ENCODE data around the gene CD300C. TPM values are rescaled to one million over a fixed set of nuclear protein-coding genes. Genes with fewer than 3 reads are reported as not detected.

Gene CD300C
- total and polyA plus RNA-seq, 2 donors (not counting 1 experiment from before 2014, with no cell fraction given) = not detected

GRCh38 chr17:74529243-74529642 lies 16.7 kb downstream of the CD300C start:
- DNase-seq (ENCODE audit: low read depth in 2 of 2) = no peak
- Histone ChIP-seq H4K20me1 (ENCODE audit: control insufficient read depth, extremely low read depth, insufficient read depth, low read length) (no peaks in the 10 kb centered on the region), H3K9ac (ENCODE audit: insufficient read depth, low read length) (no peak overlapping the region), H3K27ac (ENCODE audit: insufficient read depth, low read length) (no peak overlapping the region), H3K4me2 (ENCODE audit: extremely low read depth, insufficient read depth, low read length) (no peak overlapping the region), H3K27me3 (ENCODE audit: control insufficient read depth, insufficient read depth, low read length) (no peaks in the 10 kb centered on the region), H3K79me2 (ENCODE audit: control insufficient read depth, insufficient read depth, low read length) (no peaks in the 10 kb centered on the region), H3K4me1 (ENCODE audit: control insufficient read depth, extremely low read depth, insufficient read depth, low read length) (no peaks in the 10 kb centered on the region), H3K4me3 (replicated peaks in 1 of 4; ENCODE audit: control extremely low read depth in 1 of 4, insufficient read depth in 1 of 4, low read depth in 3 of 4, low read length in 4 of 4) (no peak overlapping the region), H3K36me3 (ENCODE audit: control insufficient read depth, insufficient read depth, low read length) (no peaks in the 10 kb centered on the region), H2AFZ (ENCODE audit: low read length) (no peak overlapping the region), H3K9me3 (ENCODE audit: control insufficient read depth, insufficient read depth, low read depth, low read length) (no peaks in the 10 kb centered on the region)
- TF ChIP-seq EZH2 (IDR thresholded peaks at IDR 0.05; ENCODE audit: low read length, missing control alignments) = no peak
- no peak for TF ChIP-seq CTCF (conservative IDR thresholded peaks at IDR 0.05 in 1 of 2, IDR thresholded peaks at IDR 0.05 in 1 of 2; ENCODE audit: low read depth in 1 of 2, low read length in 2 of 2)

GRCh38 chr17:74528491-74529199 lies 17.3 kb downstream of the CD300C start:
- no peak overlapping the region for H3K27ac ChIP-seq (ENCODE audit: insufficient read depth, low read length)
- no peak overlapping the region for H3K4me3 ChIP-seq (replicated peaks in 1 of 4; ENCODE audit: control extremely low read depth in 1 of 4, insufficient read depth in 1 of 4, low read depth in 3 of 4, low read length in 4 of 4)
- H3K4me1 ChIP-seq (ENCODE audit: control insufficient read depth, extremely low read depth, insufficient read depth, low read length) = no peaks in the 10 kb centered on the region
- DNase-seq (ENCODE audit: low read depth in 2 of 2) = no peak
- no peaks in the 10 kb centered on the region for H3K27me3 ChIP-seq (ENCODE audit: control insufficient read depth, insufficient read depth, low read length)
- no peaks in the 10 kb centered on the region for H4K20me1 ChIP-seq (ENCODE audit: control insufficient read depth, extremely low read depth, insufficient read depth, low read length)
- H3K79me2 ChIP-seq (ENCODE audit: control insufficient read depth, insufficient read depth, low read length) = no peaks in the 10 kb centered on the region
- H3K9ac ChIP-seq (ENCODE audit: insufficient read depth, low read length) = no peak overlapping the region
- H3K4me2 ChIP-seq (ENCODE audit: extremely low read depth, insufficient read depth, low read length) = no peak overlapping the region
- no peaks in the 10 kb centered on the region for H3K9me3 ChIP-seq (ENCODE audit: control insufficient read depth, insufficient read depth, low read depth, low read length)
- no peak overlapping the region for H2AFZ ChIP-seq (ENCODE audit: low read length)
- no peak for TF ChIP-seq CTCF (conservative IDR thresholded peaks at IDR 0.05 in 1 of 2, IDR thresholded peaks at IDR 0.05 in 1 of 2; ENCODE audit: low read depth in 1 of 2, low read length in 2 of 2)
- TF ChIP-seq EZH2 (IDR thresholded peaks at IDR 0.05; ENCODE audit: low read length, missing control alignments) = no peak
- H3K36me3 ChIP-seq (ENCODE audit: control insufficient read depth, insufficient read depth, low read length) = no peaks in the 10 kb centered on the region

- Histone ChIP-seq H3K36me3 (ENCODE audit: control insufficient read depth, insufficient read depth, low read length) (no peaks in the 10 kb centered on the region), H3K4me1 (ENCODE audit: control insufficient read depth, extremely low read depth, insufficient read depth, low read length) (no peaks in the 10 kb centered on the region), H3K27me3 (ENCODE audit: control insufficient read depth, insufficient read depth, low read length) (no peaks in the 10 kb centered on the region), H3K9me3 (ENCODE audit: control insufficient read depth, insufficient read depth, low read depth, low read length) (no peaks in the 10 kb centered on the region), H3K27ac (ENCODE audit: insufficient read depth, low read length) (no peak overlapping the region), H3K9ac (ENCODE audit: insufficient read depth, low read length) (no peak overlapping the region), H3K79me2 (ENCODE audit: control insufficient read depth, insufficient read depth, low read length) (no peaks in the 10 kb centered on the region), H4K20me1 (ENCODE audit: control insufficient read depth, extremely low read depth, insufficient read depth, low read length) (no peaks in the 10 kb centered on the region), H3K4me3 (replicated peaks in 1 of 4; ENCODE audit: control extremely low read depth in 1 of 4, insufficient read depth in 1 of 4, low read depth in 3 of 4, low read length in 4 of 4) (no peak overlapping the region), H2AFZ (ENCODE audit: low read length) (no peak overlapping the region), H3K4me2 (ENCODE audit: extremely low read depth, insufficient read depth, low read length) (no peak overlapping the region)
- DNase-seq (ENCODE audit: low read depth in 2 of 2) = no peak
- TF ChIP-seq CTCF (conservative IDR thresholded peaks at IDR 0.05 in 1 of 2, IDR thresholded peaks at IDR 0.05 in 1 of 2; ENCODE audit: low read depth in 1 of 2, low read length in 2 of 2) (no peak), EZH2 (IDR thresholded peaks at IDR 0.05; ENCODE audit: low read length, missing control alignments) (no peak)
Observed at GRCh38 chr17:74527756-74528155, 18.2 kb downstream of the CD300C start.
